Neural cell (in vitro differentiated cells): Measurements from ENCODE around the gene FBLN5. TPM values are rescaled to one million over a fixed set of nuclear protein-coding genes. Genes with fewer than 3 reads are reported as not detected.

Experiments used
- H2AFZ ChIP-seq: fragments of 200-600, 300-800 bp; sonication (generic), shearing (Covaris generic); 2 replicates; pipeline ENCODE4 v1.6.0; 2014; ENCODE audit warnings: low read depth, mild to moderate bottlenecking, antibody characterized with exemption, low read length, moderate library complexity
- H3F3A ChIP-seq: fragments of 200-600 bp; shearing (Covaris generic); 2 replicates; pipeline ENCODE4 v1.6.1; 2016; ENCODE audit warnings: mild to moderate bottlenecking, moderate library complexity, mixed read lengths, antibody characterized with exemption, low read length; ENCODE audit not compliant: insufficient read depth, poor library complexity, severe bottlenecking
- H3K27ac ChIP-seq: fragments of 200-600, 300-800 bp; sonication (generic), shearing (Covaris generic); 2 replicates; pipeline ENCODE4 v1.5.1; 2014; ENCODE audit warnings: mild to moderate bottlenecking, low read length, moderate library complexity
- H3K27me3 ChIP-seq: fragments of 300-800, 200-600 bp; sonication (generic), shearing (Covaris generic); 2 replicates; pipeline ENCODE4 v1.6.0; 2014; ENCODE audit warnings: mild to moderate bottlenecking, low read depth, low read length, moderate library complexity; ENCODE audit not compliant: insufficient read depth
- H3K36me3 ChIP-seq: fragments of 300-800, 200-600 bp; sonication (generic), shearing (Covaris generic); 2 replicates; pipeline ENCODE4 v1.5.1; 2014; ENCODE audit warnings: mild to moderate bottlenecking, antibody characterized with exemption, low read length, moderate library complexity; ENCODE audit not compliant: insufficient read depth
- H3K4me2 ChIP-seq: fragments of 300-800, 200-600 bp; sonication (generic), shearing (Covaris generic); 2 replicates; pipeline ENCODE4 v1.6.0; 2014; ENCODE audit warnings: mild to moderate bottlenecking, low read length
- H3K4me3 ChIP-seq: fragments of 300-800, 200-600 bp; sonication (generic), shearing (Covaris generic); 2 replicates; pipeline ENCODE4 v1.5.1; 2014; ENCODE audit warnings: mild to moderate bottlenecking, low read length, moderate library complexity
- H3K79me2 ChIP-seq: fragments of 200-600 bp; shearing (Covaris generic); replicated peaks from 2 replicates; pipeline ENCODE4 v1.6.0; 2014; ENCODE audit warnings: mild to moderate bottlenecking, low read length, moderate library complexity; ENCODE audit not compliant: insufficient read depth
- H3K9ac ChIP-seq: fragments of 300-800, 200-600 bp; sonication (generic), shearing (Covaris generic); 2 replicates; pipeline ENCODE4 v1.6.1; 2016; ENCODE audit warnings: mild to moderate bottlenecking, low read length, mixed read lengths
- H3K9me2 ChIP-seq: fragments of 200-600 bp; shearing (Covaris generic); 2 replicates; pipeline ENCODE4 v1.6.1; 2016; ENCODE audit warnings: mild to moderate bottlenecking, low read length, mixed read lengths; ENCODE audit not compliant: insufficient read depth
- H3K9me3 ChIP-seq: fragments of 200-600, 300-800 bp; sonication (generic), shearing (Covaris generic); 2 replicates; pipeline ENCODE4 v1.6.1; 2016; ENCODE audit warnings: mild to moderate bottlenecking, mixed run types, low read length, moderate library complexity, mixed read lengths
- H4K20me1 ChIP-seq: fragments of 200-600 bp; shearing (Covaris generic); 2 replicates; pipeline ENCODE4 v1.6.1; 2016; ENCODE audit warnings: mild to moderate bottlenecking, mixed run types; ENCODE audit not compliant: insufficient read depth
- EP300 ChIP-seq: fragments of 450-650 bp; conservative IDR thresholded peaks from 2 replicates; pipeline ENCODE4 v1.6.1; 2014; ENCODE audit warnings: antibody characterized with exemption, mild to moderate bottlenecking, moderate library complexity; ENCODE audit not compliant: poor library complexity, severe bottlenecking
- EZH2 ChIP-seq: fragments of 200-600, 300-800 bp; shearing (Covaris generic), sonication (generic); IDR thresholded peaks from 2 replicates; pipeline ENCODE4 v1.6.1; 2014; ENCODE audit warnings: antibody characterized with exemption, low read length, borderline replicate concordance, mild to moderate bottlenecking; ENCODE audit not compliant: insufficient read depth, poor library complexity, severe bottlenecking
- MXI1 ChIP-seq: fragments of 450-650 bp; conservative IDR thresholded peaks from 2 replicates; pipeline ENCODE4 v1.6.1; 2014; ENCODE audit warnings: antibody characterized with exemption, mild to moderate bottlenecking; ENCODE audit not compliant: poor library complexity, severe bottlenecking
- POLR2AphosphoS5 ChIP-seq: IDR thresholded peaks from 2 replicates; pipeline ENCODE4 v1.6.1; 2012
- RAD21 ChIP-seq: fragments of 450-650 bp; conservative IDR thresholded peaks from 2 replicates; pipeline ENCODE4 v1.6.1; 2014; ENCODE audit warnings: antibody characterized with exemption, mild to moderate bottlenecking, moderate library complexity
- SMC3 ChIP-seq: fragments of 450-650 bp; conservative IDR thresholded peaks from 2 replicates; pipeline ENCODE4 v1.6.1; 2014; ENCODE audit warnings: antibody characterized with exemption, mild to moderate bottlenecking, moderate library complexity; ENCODE audit not compliant: poor library complexity
- TAF1 ChIP-seq: IDR thresholded peaks from 2 replicates; pipeline ENCODE4 v1.6.1; 2012; ENCODE audit warnings: low read depth
- polyA plus RNA-seq: library from polyadenylated mRNA; depleted of rRNA; stranded (reverse); fragments of >200 nt; gene quantifications from 2 replicates; pipeline ENCODE4 v1.2.3, GENCODE V29; 2014
- TF ChIP-seq, protein P1 (sequence below): fragments of 450-650 bp; IDR thresholded peaks from 2 replicates; pipeline ENCODE4 v1.5.1; 2014; ENCODE audit warnings: antibody characterized with exemption, mild to moderate bottlenecking, moderate library complexity; ENCODE audit not compliant: poor library complexity, severe bottlenecking
- TF ChIP-seq, protein P2 (sequence below): IDR thresholded peaks from 2 replicates; pipeline ENCODE4 v1.6.1; 2012; ENCODE audit warnings: borderline replicate concordance

Gene FBLN5
- polyA plus RNA-seq, 1 donor from 2014 or later, result 1.5 TPM

DNA sequence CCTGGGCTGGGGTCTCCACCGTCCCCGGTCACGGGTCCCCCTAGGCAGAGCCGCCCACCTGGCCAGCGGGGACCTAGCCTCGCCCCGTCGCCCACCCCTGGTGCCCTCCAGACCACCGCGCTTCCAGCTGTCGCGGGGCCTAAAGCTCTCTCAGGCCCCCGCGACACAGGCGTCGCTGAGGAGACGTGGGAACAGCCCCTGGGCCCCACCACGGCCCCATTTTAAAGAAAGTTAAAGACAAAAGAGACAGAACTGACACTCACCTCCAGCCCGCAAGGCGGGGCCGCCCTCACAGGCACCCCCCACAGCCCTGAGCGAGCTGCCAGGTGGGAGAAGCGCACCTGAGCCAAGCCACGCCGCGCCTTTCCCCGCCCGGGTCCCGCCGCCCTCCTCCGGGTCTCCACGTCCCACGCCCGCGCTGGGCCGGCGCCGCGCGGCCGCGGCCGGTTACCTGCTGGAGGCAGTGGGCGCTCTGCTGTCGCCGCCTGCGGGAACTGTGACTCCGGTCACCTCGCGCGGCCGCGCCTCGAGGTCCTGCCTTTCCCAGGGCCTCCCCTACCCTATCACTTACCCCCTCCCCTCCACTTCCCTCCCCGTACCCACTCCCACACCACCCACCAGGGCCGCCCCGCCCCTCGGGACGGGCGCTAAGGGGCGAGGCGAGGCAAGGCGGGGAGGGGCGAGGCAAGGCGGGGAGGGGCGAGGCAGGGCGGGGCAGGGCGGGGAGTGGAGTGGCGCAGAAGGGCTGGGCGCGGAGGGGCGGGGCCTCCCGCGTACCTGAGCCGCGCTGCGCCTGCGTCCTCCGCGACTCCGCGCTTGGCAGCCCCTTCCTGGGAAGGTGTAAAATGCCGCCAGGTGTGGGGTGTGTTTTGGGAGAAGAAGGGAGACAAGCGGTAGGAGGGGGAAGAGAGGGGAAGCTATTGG lies 111.3 kb downstream of the FBLN5 start:
- Histone ChIP-seq H3K36me3 (no peaks in the 10 kb centered on the region), H3F3A (no peaks in the 10 kb centered on the region), H3K27me3 (peaks cover 43% of the 10 kb centered on the region), H2AFZ (no peak overlapping the region), H3K9ac (peak overlapping the region; percentile 14), H3K4me3 (peak overlapping the region; percentile 67), H3K9me3 (no peaks in the 10 kb centered on the region), H3K4me2 (no peak overlapping the region), H3K9me2 (no peaks in the 10 kb centered on the region), H3K79me2 (no peaks in the 10 kb centered on the region), H3K27ac (no peak overlapping the region), H4K20me1 (no peaks in the 10 kb centered on the region)
- TF ChIP-seq, protein P1, sequence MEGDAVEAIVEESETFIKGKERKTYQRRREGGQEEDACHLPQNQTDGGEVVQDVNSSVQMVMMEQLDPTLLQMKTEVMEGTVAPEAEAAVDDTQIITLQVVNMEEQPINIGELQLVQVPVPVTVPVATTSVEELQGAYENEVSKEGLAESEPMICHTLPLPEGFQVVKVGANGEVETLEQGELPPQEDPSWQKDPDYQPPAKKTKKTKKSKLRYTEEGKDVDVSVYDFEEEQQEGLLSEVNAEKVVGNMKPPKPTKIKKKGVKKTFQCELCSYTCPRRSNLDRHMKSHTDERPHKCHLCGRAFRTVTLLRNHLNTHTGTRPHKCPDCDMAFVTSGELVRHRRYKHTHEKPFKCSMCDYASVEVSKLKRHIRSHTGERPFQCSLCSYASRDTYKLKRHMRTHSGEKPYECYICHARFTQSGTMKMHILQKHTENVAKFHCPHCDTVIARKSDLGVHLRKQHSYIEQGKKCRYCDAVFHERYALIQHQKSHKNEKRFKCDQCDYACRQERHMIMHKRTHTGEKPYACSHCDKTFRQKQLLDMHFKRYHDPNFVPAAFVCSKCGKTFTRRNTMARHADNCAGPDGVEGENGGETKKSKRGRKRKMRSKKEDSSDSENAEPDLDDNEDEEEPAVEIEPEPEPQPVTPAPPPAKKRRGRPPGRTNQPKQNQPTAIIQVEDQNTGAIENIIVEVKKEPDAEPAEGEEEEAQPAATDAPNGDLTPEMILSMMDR, result peak; percentile 50
- TF ChIP-seq MXI1, result peak; percentile 39
- TF ChIP-seq EP300, result no peak
- TF ChIP-seq TAF1, result no peak
- peak; percentile 43 for TF ChIP-seq RAD21
- TF ChIP-seq, protein P2, sequence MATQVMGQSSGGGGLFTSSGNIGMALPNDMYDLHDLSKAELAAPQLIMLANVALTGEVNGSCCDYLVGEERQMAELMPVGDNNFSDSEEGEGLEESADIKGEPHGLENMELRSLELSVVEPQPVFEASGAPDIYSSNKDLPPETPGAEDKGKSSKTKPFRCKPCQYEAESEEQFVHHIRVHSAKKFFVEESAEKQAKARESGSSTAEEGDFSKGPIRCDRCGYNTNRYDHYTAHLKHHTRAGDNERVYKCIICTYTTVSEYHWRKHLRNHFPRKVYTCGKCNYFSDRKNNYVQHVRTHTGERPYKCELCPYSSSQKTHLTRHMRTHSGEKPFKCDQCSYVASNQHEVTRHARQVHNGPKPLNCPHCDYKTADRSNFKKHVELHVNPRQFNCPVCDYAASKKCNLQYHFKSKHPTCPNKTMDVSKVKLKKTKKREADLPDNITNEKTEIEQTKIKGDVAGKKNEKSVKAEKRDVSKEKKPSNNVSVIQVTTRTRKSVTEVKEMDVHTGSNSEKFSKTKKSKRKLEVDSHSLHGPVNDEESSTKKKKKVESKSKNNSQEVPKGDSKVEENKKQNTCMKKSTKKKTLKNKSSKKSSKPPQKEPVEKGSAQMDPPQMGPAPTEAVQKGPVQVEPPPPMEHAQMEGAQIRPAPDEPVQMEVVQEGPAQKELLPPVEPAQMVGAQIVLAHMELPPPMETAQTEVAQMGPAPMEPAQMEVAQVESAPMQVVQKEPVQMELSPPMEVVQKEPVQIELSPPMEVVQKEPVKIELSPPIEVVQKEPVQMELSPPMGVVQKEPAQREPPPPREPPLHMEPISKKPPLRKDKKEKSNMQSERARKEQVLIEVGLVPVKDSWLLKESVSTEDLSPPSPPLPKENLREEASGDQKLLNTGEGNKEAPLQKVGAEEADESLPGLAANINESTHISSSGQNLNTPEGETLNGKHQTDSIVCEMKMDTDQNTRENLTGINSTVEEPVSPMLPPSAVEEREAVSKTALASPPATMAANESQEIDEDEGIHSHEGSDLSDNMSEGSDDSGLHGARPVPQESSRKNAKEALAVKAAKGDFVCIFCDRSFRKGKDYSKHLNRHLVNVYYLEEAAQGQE, result no peak
- TF ChIP-seq POLR2AphosphoS5, result no peak
- TF ChIP-seq EZH2, result no peak
- peak; percentile 42 for TF ChIP-seq SMC3

DNA sequence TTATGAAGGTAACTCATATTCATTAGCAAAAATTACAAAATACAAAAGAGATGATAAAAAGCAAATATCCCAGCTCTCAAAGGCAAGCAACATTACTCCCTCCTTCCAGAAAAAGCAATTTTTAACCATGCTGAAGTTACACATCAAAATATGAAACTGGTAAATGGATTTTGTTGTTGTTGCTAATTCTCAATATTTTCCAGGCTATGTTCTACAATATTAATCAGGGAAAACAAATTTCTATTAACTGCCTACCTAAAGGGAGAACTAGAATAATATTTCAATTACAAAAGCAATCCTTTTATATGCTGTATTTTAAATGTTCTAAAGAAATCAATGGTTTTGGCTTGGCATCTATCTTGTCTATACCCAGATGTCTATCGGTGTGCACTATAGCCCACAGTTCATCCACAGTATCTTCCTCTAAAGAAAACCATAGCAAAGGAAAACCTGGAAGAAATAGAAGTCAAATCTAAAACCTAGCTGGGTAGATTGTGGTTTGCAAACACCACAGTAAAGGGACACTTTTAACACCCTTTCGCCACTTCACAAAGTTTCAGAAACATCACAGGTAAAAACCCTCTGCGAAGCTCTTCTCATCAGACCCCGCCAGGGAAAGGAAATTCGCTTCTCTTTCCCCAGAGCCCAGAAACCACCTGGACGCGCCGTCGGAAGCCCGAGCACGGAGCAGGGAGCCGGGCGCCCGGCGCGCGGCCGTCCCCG lies 112.1 kb downstream of the FBLN5 start:
- Histone ChIP-seq H4K20me1 (no peaks in the 10 kb centered on the region), H3K27ac (no peak overlapping the region), H3K4me3 (peak overlapping the region; percentile 67), H3K4me2 (no peak overlapping the region), H3K9ac (no peak overlapping the region), H3K9me3 (no peaks in the 10 kb centered on the region), H3F3A (no peaks in the 10 kb centered on the region), H3K79me2 (no peaks in the 10 kb centered on the region), H3K36me3 (no peaks in the 10 kb centered on the region), H2AFZ (no peak overlapping the region), H3K9me2 (no peaks in the 10 kb centered on the region), H3K27me3 (peaks cover 43% of the 10 kb centered on the region)
- no peak for TF ChIP-seq TAF1
- TF ChIP-seq POLR2AphosphoS5, result no peak
- no peak for TF ChIP-seq SMC3
- TF ChIP-seq, protein P1, result no peak
- no peak for TF ChIP-seq MXI1
- TF ChIP-seq RAD21, result no peak
- TF ChIP-seq, protein P2, result no peak
- no peak for TF ChIP-seq EZH2
- TF ChIP-seq EP300, result no peak
